Measurements from ENCODE around the gene ZBBX. TPM values are rescaled to one million over a fixed set of nuclear protein-coding genes. Genes with fewer than 3 reads are reported as not detected.

ZBBX gene
- total RNA-seq, 1 experiment from 2014 or later = 0.90 TPM

- Histone ChIP-seq H3K4me3 (ENCODE audit: insufficient read depth, low read depth, low read length) (no peak overlapping the region), H3K27me3 (ENCODE audit: control insufficient read depth, insufficient read depth, low read length) (no peaks in the 10 kb centered on the region), H3K36me3 (replicated peaks; ENCODE audit: control insufficient read depth, insufficient read depth, low read length) (no peaks in the 10 kb centered on the region)
- DNase-seq = no peak
Measured at GRCh38 chr3:167350245-167350862, 29.7 kb downstream of the ZBBX start.

- H3K36me3 ChIP-seq (replicated peaks; ENCODE audit: control insufficient read depth, insufficient read depth, low read length) = no peaks in the 10 kb centered on the region
- no peak for DNase-seq
- no peaks in the 10 kb centered on the region for H3K27me3 ChIP-seq (ENCODE audit: control insufficient read depth, insufficient read depth, low read length)
- H3K4me3 ChIP-seq (ENCODE audit: insufficient read depth, low read depth, low read length) = no peak overlapping the region
Measured at GRCh38 chr3:167346171-167346570, 33.9 kb downstream of the ZBBX start.

GRCh38 chr3:167330993-167331785, 48.9 kb downstream of the ZBBX start:
- Histone ChIP-seq H3K27me3 (ENCODE audit: control insufficient read depth, insufficient read depth, low read length) (no peaks in the 10 kb centered on the region), H3K36me3 (replicated peaks; ENCODE audit: control insufficient read depth, insufficient read depth, low read length) (no peaks in the 10 kb centered on the region), H3K4me3 (ENCODE audit: insufficient read depth, low read depth, low read length) (no peak overlapping the region)
- DNase-seq = no peak

- no peak overlapping the region for H3K4me3 ChIP-seq (ENCODE audit: insufficient read depth, low read depth, low read length)
- H3K27me3 ChIP-seq (ENCODE audit: control insufficient read depth, insufficient read depth, low read length) = no peaks in the 10 kb centered on the region
- H3K36me3 ChIP-seq (replicated peaks; ENCODE audit: control insufficient read depth, insufficient read depth, low read length) = no peaks in the 10 kb centered on the region
- DNase-seq = no peak
Measured at GRCh38 chr3:167323572-167323971, 56.5 kb downstream of the ZBBX start.

GRCh38 chr3:167318996-167319615, 61.0 kb downstream of the ZBBX start:
- Histone ChIP-seq H3K4me3 (ENCODE audit: insufficient read depth, low read depth, low read length) (no peak overlapping the region), H3K36me3 (replicated peaks; ENCODE audit: control insufficient read depth, insufficient read depth, low read length) (no peaks in the 10 kb centered on the region), H3K27me3 (ENCODE audit: control insufficient read depth, insufficient read depth, low read length) (no peaks in the 10 kb centered on the region)
- DNase-seq = no peak

GRCh38 chr3:167318306-167318705, 61.8 kb downstream of the ZBBX start:
- no peaks in the 10 kb centered on the region for H3K36me3 ChIP-seq (replicated peaks; ENCODE audit: control insufficient read depth, insufficient read depth, low read length)
- no peak for DNase-seq
- H3K27me3 ChIP-seq (ENCODE audit: control insufficient read depth, insufficient read depth, low read length) = no peaks in the 10 kb centered on the region
- H3K4me3 ChIP-seq (ENCODE audit: insufficient read depth, low read depth, low read length) = no peak overlapping the region

GRCh38 chr3:167306319-167306718, 73.8 kb downstream of the ZBBX start:
- DNase-seq = no peak
- Histone ChIP-seq H3K36me3 (replicated peaks; ENCODE audit: control insufficient read depth, insufficient read depth, low read length) (no peaks in the 10 kb centered on the region), H3K4me3 (ENCODE audit: insufficient read depth, low read depth, low read length) (no peak overlapping the region), H3K27me3 (ENCODE audit: control insufficient read depth, insufficient read depth, low read length) (no peaks in the 10 kb centered on the region)

GRCh38 chr3:167305340-167305890, 74.7 kb downstream of the ZBBX start:
- Histone ChIP-seq H3K4me3 (ENCODE audit: insufficient read depth, low read depth, low read length) (no peak overlapping the region), H3K27me3 (ENCODE audit: control insufficient read depth, insufficient read depth, low read length) (no peaks in the 10 kb centered on the region), H3K36me3 (replicated peaks; ENCODE audit: control insufficient read depth, insufficient read depth, low read length) (no peaks in the 10 kb centered on the region)
- DNase-seq = no peak

GRCh38 chr3:167304077-167304476, 76.0 kb downstream of the ZBBX start:
- Histone ChIP-seq H3K27me3 (ENCODE audit: control insufficient read depth, insufficient read depth, low read length) (no peaks in the 10 kb centered on the region), H3K36me3 (replicated peaks; ENCODE audit: control insufficient read depth, insufficient read depth, low read length) (no peaks in the 10 kb centered on the region)
- no peak for DNase-seq

GRCh38 chr3:167302678-167303077, 77.4 kb downstream of the ZBBX start:
- no peaks in the 10 kb centered on the region for H3K36me3 ChIP-seq (replicated peaks; ENCODE audit: control insufficient read depth, insufficient read depth, low read length)
- no peak for DNase-seq
- no peak overlapping the region for H3K4me3 ChIP-seq (ENCODE audit: insufficient read depth, low read depth, low read length)
- no peaks in the 10 kb centered on the region for H3K27me3 ChIP-seq (ENCODE audit: control insufficient read depth, insufficient read depth, low read length)

More at GRCh38 chr3:167304077-167304476, 76.0 kb downstream of the ZBBX start:
- no peak overlapping the region for H3K4me3 ChIP-seq (ENCODE audit: insufficient read depth, low read depth, low read length)

GRCh38 chr3:167300207-167300606, 79.9 kb downstream of the ZBBX start:
- Histone ChIP-seq H3K36me3 (replicated peaks; ENCODE audit: control insufficient read depth, insufficient read depth, low read length) (no peaks in the 10 kb centered on the region), H3K27me3 (ENCODE audit: control insufficient read depth, insufficient read depth, low read length) (no peaks in the 10 kb centered on the region), H3K4me3 (ENCODE audit: insufficient read depth, low read depth, low read length) (no peak overlapping the region)
- DNase-seq = no peak

- H3K4me3 ChIP-seq (ENCODE audit: insufficient read depth, low read depth, low read length) = no peak overlapping the region
- no peaks in the 10 kb centered on the region for H3K36me3 ChIP-seq (replicated peaks; ENCODE audit: control insufficient read depth, insufficient read depth, low read length)
- no peaks in the 10 kb centered on the region for H3K27me3 ChIP-seq (ENCODE audit: control insufficient read depth, insufficient read depth, low read length)
- DNase-seq = no peak
Measured at GRCh38 chr3:167289435-167289834, 90.7 kb downstream of the ZBBX start.

GRCh38 chr3:167288737-167289136, 91.4 kb downstream of the ZBBX start:
- Histone ChIP-seq H3K4me3 (ENCODE audit: insufficient read depth, low read depth, low read length) (no peak overlapping the region), H3K27me3 (ENCODE audit: control insufficient read depth, insufficient read depth, low read length) (no peaks in the 10 kb centered on the region), H3K36me3 (replicated peaks; ENCODE audit: control insufficient read depth, insufficient read depth, low read length) (no peaks in the 10 kb centered on the region)
- no peak for DNase-seq

- Histone ChIP-seq H3K27me3 (ENCODE audit: control insufficient read depth, insufficient read depth, low read length) (no peaks in the 10 kb centered on the region), H3K4me3 (ENCODE audit: insufficient read depth, low read depth, low read length) (no peak overlapping the region), H3K36me3 (replicated peaks; ENCODE audit: control insufficient read depth, insufficient read depth, low read length) (no peaks in the 10 kb centered on the region)
- no peak for DNase-seq
Measured at GRCh38 chr3:167287308-167287707, 92.8 kb downstream of the ZBBX start.
